CD14-positive monocyte (primary cell): ENCODE data around the gene XPO6. TPM values are rescaled to one million over a fixed set of nuclear protein-coding genes. Genes with fewer than 3 reads are reported as not detected.
"Not testable (repeated sequence)": the region's sequence is repeated elsewhere in the genome, so short reads cannot be mapped to it uniquely, and the experiment has no call there.

Source experiments
- DNase-seq, 3 donors: peaks; one replicate each; pipeline ENCODE4 v3.0.0-alpha.2; 2011 to 2022
- H2AFZ ChIP-seq: 2 replicates; pipeline ENCODE4 v1.6.0; 2012; ENCODE audit warnings: mild to moderate bottlenecking, low read depth, low read length, inconsistent platforms; ENCODE audit not compliant: insufficient read depth, poor library complexity, severe bottlenecking
- H3K27ac ChIP-seq, 2 donors: 1 replicate in 1 of 2; 2 replicates in 1 of 2; pipeline ENCODE4 v1.5.1; 2012 to 2013; ENCODE audit warnings: low read length in 2 of 2, control low read depth in 1 of 2, inconsistent platforms in 1 of 2, low read depth in 1 of 2, mild to moderate bottlenecking in 1 of 2
- H3K27me3 ChIP-seq, 2 donors: one replicate each; pipeline versions ENCODE4 v1.6.0 to v1.6.1; 2011 to 2013; ENCODE audit warnings: low read length in 2 of 2; ENCODE audit not compliant: control insufficient read depth in 2 of 2, insufficient read depth in 2 of 2
- H3K36me3 ChIP-seq, 2 donors: replicated peaks in 1 of 2; 1 replicate in 1 of 2; 2 replicates in 1 of 2; pipeline versions ENCODE4 v1.5.1 to v1.6.1; 2012 to 2013; ENCODE audit warnings: low read length in 2 of 2, control low read depth in 1 of 2, inconsistent platforms in 1 of 2, mild to moderate bottlenecking in 1 of 2; ENCODE audit not compliant: insufficient read depth in 2 of 2, control insufficient read depth in 1 of 2
- H3K4me1 ChIP-seq, 2 donors: 1 replicate in 1 of 2; 2 replicates in 1 of 2; pipeline versions ENCODE4 v1.5.1 to v1.6.1; 2012 to 2013; ENCODE audit warnings: low read length in 2 of 2, control low read depth in 1 of 2, inconsistent platforms in 1 of 2, mild to moderate bottlenecking in 1 of 2, moderate library complexity in 1 of 2; ENCODE audit not compliant: insufficient read depth in 2 of 2, control insufficient read depth in 1 of 2
- H3K4me2 ChIP-seq: replicated peaks from 2 replicates; pipeline ENCODE3; 2012; ENCODE audit warnings: low read length, moderate library complexity, mild to moderate bottlenecking; ENCODE audit not compliant: poor library complexity, severe bottlenecking; ENCODE audit errors: extremely low read depth
- H3K4me3 ChIP-seq, 3 experiments: fragments of 200-600 bp in 1 of 3; sonication (generic) in 1 of 3; replicated peaks in 1 of 3; 1 replicate in 2 of 3; 2 replicates in 1 of 3; pipeline ENCODE4 v1.5.1; 2011 to 2013; ENCODE audit warnings: low read length in 3 of 3, mild to moderate bottlenecking in 3 of 3, control low read depth in 2 of 3, low read depth in 2 of 3, inconsistent platforms in 1 of 3, moderate library complexity in 1 of 3
- H3K79me2 ChIP-seq: 2 replicates; pipeline ENCODE4 v1.6.0; 2012; ENCODE audit warnings: mild to moderate bottlenecking, control low read depth, inconsistent platforms, low read length, moderate library complexity; ENCODE audit not compliant: insufficient read depth
- H3K9ac ChIP-seq: 2 replicates; pipeline ENCODE4 v1.6.0; 2017; ENCODE audit warnings: low read length, mild to moderate bottlenecking; ENCODE audit not compliant: insufficient read depth, poor library complexity, severe bottlenecking
- H3K9me3 ChIP-seq, 2 donors: replicated peaks in 1 of 2; 1 replicate in 1 of 2; 2 replicates in 1 of 2; pipeline versions ENCODE4 v1.5.1 to v1.6.1; 2012 to 2013; ENCODE audit warnings: low read length in 2 of 2, control low read depth in 1 of 2; ENCODE audit not compliant: control insufficient read depth in 1 of 2, insufficient read depth in 1 of 2
- H4K20me1 ChIP-seq: 2 replicates; pipeline ENCODE4 v1.6.0; 2012; ENCODE audit warnings: mild to moderate bottlenecking, low read length, control low read depth, moderate library complexity; ENCODE audit not compliant: insufficient read depth
- H3K27ac Mint-ChIP-seq, 7 donors: one replicate each; pipeline ENCODE4 v1.8.0; 2020; ENCODE audit warnings: mild to moderate bottlenecking in 7 of 7, mixed read lengths in 7 of 7, moderate library complexity in 6 of 7, inconsistent platforms in 2 of 7
- H3K27me3 Mint-ChIP-seq, 3 donors: one replicate each; pipeline ENCODE4 v1.8.0; 2021 to 2022; ENCODE audit warnings: low read depth in 3 of 3, mild to moderate bottlenecking in 3 of 3, mixed read lengths in 3 of 3, moderate library complexity in 3 of 3, inconsistent platforms in 1 of 3
- H3K36me3 Mint-ChIP-seq, 2 donors: one replicate each; pipeline ENCODE4 v1.8.0; 2020; ENCODE audit warnings: mixed read lengths in 2 of 2, inconsistent platforms in 1 of 2, mild to moderate bottlenecking in 1 of 2
- H3K4me1 Mint-ChIP-seq: one replicate; pipeline ENCODE4 v1.8.0; 2020; ENCODE audit warnings: mild to moderate bottlenecking, mixed read lengths
- H3K4me3 Mint-ChIP-seq, 2 donors: one replicate each; pipeline ENCODE4 v1.8.0; 2020; ENCODE audit warnings: mild to moderate bottlenecking in 2 of 2, mixed read lengths in 2 of 2, moderate library complexity in 1 of 2
- H3K9me3 Mint-ChIP-seq, 7 donors: one replicate each; pipeline ENCODE4 v1.8.0; 2020 to 2022; ENCODE audit warnings: mixed read lengths in 7 of 7, mild to moderate bottlenecking in 6 of 7, moderate library complexity in 6 of 7, inconsistent platforms in 2 of 7
- WGBS: methylation state at CpG from one replicate; pipeline ENCODE4 v1.1.5; 2013; ENCODE audit warnings: missing lambda C conversion rate; ENCODE audit not compliant: insufficient coverage; 5-methylcytosine and 5-hydroxymethylcytosine counted together
- intact Hi-C, 2 donors: fragments of 100-400 bp; cut with micrococcal nuclease; formaldehyde crosslinking; loops; one replicate each; pipeline versions ENCODE4 v1.15.0 to v1.15.1; 2023
- polyA plus RNA-seq, 3 donors: library from polyadenylated mRNA; depleted of rRNA in 1 of 3; unstranded in 2 of 3; stranded (reverse) in 1 of 3; fragments of 300-500 nt in 2 of 3; fragments of >200 nt in 1 of 3; fragmentation: Illumina TruSeq in 2 of 3; gene quantifications; 1 replicate in 2 of 3; 2 replicates in 1 of 3; pipeline ENCODE4 v1.2.3, GENCODE V29; 2012 to 2021
- TF ChIP-seq, protein P1 (sequence below): fragments of 200-600 bp; IDR thresholded peaks from one replicate; pipeline ENCODE4 v1.8.0; 2022; ENCODE audit warnings: antibody characterized with exemption, mild to moderate bottlenecking

The XPO6 gene
- polyA plus RNA-seq, 3 donors = 35.7 to 166 (median 38.3) TPM

DNA sequence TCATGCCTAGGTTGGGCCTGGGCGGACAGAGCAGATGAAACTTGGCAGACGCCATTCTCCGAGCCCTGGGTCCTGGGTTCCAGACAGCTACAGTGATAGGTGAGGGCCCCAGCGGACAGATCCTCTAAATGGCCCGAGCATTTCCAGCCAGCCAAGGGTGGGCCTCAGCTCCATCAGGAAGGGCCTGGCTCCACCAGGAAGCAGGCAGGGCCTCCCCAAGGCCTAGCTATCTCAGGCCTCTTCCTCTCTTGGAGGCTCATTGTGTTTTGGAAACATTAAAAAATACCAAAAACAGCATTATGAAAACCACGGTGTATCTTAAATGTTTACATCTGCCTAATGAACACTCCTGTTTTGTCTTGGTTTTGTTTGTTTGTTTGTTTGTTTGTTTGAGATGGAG lies 42.4 kb upstream of the XPO6 start:
- Histone ChIP-seq H3K4me2 (no peak overlapping the region), H3K36me3 (no peaks in the 10 kb centered on the region), H4K20me1 (no peaks in the 10 kb centered on the region), H3K27ac (no peak overlapping the region), H3K9ac (no peak overlapping the region), H3K4me3 (no peak overlapping the region), H3K9me3 (no peaks in the 10 kb centered on the region), H3K27me3 (no peaks in the 10 kb centered on the region), H2AFZ (no peak overlapping the region), H3K79me2 (no peaks in the 10 kb centered on the region), H3K4me1 (no peaks in the 10 kb centered on the region)
- H3K27me3 Mint-ChIP-seq = peaks cover 0 to 12% (median 5%) of the 10 kb centered on the region in 3 donors
- WGBS = 88% methylated on average over 4 of the region's 6 CpGs
- TF ChIP-seq, protein P1, sequence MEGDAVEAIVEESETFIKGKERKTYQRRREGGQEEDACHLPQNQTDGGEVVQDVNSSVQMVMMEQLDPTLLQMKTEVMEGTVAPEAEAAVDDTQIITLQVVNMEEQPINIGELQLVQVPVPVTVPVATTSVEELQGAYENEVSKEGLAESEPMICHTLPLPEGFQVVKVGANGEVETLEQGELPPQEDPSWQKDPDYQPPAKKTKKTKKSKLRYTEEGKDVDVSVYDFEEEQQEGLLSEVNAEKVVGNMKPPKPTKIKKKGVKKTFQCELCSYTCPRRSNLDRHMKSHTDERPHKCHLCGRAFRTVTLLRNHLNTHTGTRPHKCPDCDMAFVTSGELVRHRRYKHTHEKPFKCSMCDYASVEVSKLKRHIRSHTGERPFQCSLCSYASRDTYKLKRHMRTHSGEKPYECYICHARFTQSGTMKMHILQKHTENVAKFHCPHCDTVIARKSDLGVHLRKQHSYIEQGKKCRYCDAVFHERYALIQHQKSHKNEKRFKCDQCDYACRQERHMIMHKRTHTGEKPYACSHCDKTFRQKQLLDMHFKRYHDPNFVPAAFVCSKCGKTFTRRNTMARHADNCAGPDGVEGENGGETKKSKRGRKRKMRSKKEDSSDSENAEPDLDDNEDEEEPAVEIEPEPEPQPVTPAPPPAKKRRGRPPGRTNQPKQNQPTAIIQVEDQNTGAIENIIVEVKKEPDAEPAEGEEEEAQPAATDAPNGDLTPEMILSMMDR = no peak
- no peaks in the 10 kb centered on the region for H3K36me3 Mint-ChIP-seq
- no peak overlapping the region for H3K27ac Mint-ChIP-seq
- H3K4me3 Mint-ChIP-seq = no peak overlapping the region
- DNase-seq = no peak
- H3K4me1 Mint-ChIP-seq = no peaks in the 10 kb centered on the region
- H3K9me3 Mint-ChIP-seq = peaks cover 0 to 10% (median 6%) of the 10 kb centered on the region in 7 donors
- intact Hi-C loops = loop anchor here in 1 of 2 donors (10.0 kb wide), 1 partner anchor 1199 kb away; no protein-coding TSS in a partner anchor

DNA sequence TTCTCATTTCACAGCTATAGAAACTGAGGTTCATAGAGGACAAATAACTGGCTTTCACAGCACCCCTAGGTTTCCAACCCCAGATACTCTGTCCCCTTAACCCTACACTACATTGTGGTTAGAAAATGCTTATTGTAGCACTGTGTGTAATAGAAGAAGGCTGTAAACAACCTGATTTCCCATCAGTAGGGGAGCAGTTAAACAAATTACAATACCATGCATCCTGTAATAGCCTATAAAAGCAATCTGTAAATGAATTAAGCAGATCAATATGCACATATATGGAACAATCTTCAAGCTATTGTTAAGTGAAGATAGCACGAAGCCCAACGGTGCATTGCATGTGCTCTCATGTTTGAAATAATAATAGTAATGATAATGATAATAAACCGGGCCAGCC lies 39.2 kb upstream of the XPO6 start:
- Mint-ChIP-seq H3K9me3 (peaks cover 0 to 10% (median 6%) of the 10 kb centered on the region in 7 donors), H3K27ac (no peak overlapping the region), H3K4me1 (no peaks in the 10 kb centered on the region), H3K36me3 (no peaks in the 10 kb centered on the region), H3K4me3 (no peak overlapping the region), H3K27me3 (peaks cover 1 to 9% (median 5%) of the 10 kb centered on the region in 3 donors)
- H3K27me3 ChIP-seq = no peaks in the 10 kb centered on the region
- intact Hi-C loops = loop anchor here in 1 of 2 donors (10.0 kb wide), 1 partner anchor 1196 kb away; no protein-coding TSS in a partner anchor
- no peak overlapping the region for H3K27ac ChIP-seq
- no peaks in the 10 kb centered on the region for H3K79me2 ChIP-seq
- H3K4me3 ChIP-seq = no peak overlapping the region
- H2AFZ ChIP-seq = no peak overlapping the region
- H3K9ac ChIP-seq = no peak overlapping the region
- 72% methylated on average over 2 of the region's 3 CpGs for WGBS
- H4K20me1 ChIP-seq = no peaks in the 10 kb centered on the region
- TF ChIP-seq, protein P1 = no peak
- H3K4me1 ChIP-seq = no peaks in the 10 kb centered on the region
- no peak for DNase-seq
- no peaks in the 10 kb centered on the region for H3K9me3 ChIP-seq
- no peak overlapping the region for H3K4me2 ChIP-seq
- no peaks in the 10 kb centered on the region for H3K36me3 ChIP-seq

DNA sequence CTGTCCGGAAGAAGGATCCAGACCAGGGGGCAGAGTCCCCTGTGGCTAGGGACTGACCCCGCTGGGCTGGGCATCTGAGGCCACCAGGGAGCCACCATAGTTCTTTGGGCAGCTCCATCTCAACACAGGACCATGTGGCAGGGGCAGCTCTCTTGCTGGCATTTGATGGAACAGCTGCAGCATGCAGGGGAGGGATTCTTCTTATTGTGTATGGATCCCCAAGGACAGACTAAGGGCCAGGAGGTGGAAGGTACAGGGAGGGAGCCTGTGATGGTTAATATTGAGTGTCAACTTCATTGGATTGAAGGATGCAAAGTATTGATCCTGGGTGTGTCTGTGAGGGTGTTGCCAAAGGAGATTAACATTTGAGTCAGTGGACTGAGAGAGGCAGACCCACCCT lies 37.7 kb upstream of the XPO6 start:
- H3K9me3 ChIP-seq, H3K4me1 ChIP-seq, H3K36me3 Mint-ChIP-seq, H3K27me3 Mint-ChIP-seq, H3K27me3 ChIP-seq, H3K9ac ChIP-seq, H3K79me2 ChIP-seq, H2AFZ ChIP-seq, H4K20me1 ChIP-seq, intact Hi-C loops, H3K27ac Mint-ChIP-seq, H3K4me3 ChIP-seq, H3K27ac ChIP-seq, H3K4me2 ChIP-seq, H3K4me1 Mint-ChIP-seq, H3K36me3 ChIP-seq, DNase-seq, H3K9me3 Mint-ChIP-seq, H3K4me3 Mint-ChIP-seq: not testable (repeated sequence)
- WGBS = 94% methylated on average over 2 of the region's 2 CpGs
